HG03175 (cell line): ENCODE measurements around the gene NOPCHAP1.
"Not testable (repeated sequence)": the region's sequence is repeated elsewhere in the genome, so short reads cannot be mapped to it uniquely, and the experiment has no call there.

Experiments used
- ATAC-seq: cut with Tn5 transposase; IDR thresholded peaks from one replicate; pipeline ENCODE4 v1.9.1; 2021; ENCODE audit warnings: mild to moderate bottlenecking, moderate library complexity; ENCODE audit not compliant: unreplicated experiment

Gene NOPCHAP1

GRCh38 chr12:104964167-104964855, 21.8 kb upstream of the NOPCHAP1 start:
- no peak for ATAC-seq

DNA sequence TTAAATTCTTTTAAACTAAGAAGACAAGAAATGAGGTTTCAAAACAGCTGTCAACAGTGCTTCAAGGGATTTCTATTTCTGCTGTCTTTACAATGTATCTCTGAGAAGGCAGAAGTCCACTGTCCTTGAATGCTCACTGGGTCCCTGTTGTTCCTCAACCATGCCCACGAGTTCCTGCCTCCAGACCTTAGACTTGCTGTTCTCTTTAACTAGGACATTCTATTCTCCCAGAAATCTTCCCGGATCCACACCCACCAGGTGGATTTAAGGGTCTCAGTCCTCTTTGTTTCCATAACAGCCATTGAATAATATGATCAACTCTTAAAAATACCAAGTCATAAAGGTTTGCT, 21.3 kb upstream of the NOPCHAP1 start:
- ATAC-seq, result no peak

DNA sequence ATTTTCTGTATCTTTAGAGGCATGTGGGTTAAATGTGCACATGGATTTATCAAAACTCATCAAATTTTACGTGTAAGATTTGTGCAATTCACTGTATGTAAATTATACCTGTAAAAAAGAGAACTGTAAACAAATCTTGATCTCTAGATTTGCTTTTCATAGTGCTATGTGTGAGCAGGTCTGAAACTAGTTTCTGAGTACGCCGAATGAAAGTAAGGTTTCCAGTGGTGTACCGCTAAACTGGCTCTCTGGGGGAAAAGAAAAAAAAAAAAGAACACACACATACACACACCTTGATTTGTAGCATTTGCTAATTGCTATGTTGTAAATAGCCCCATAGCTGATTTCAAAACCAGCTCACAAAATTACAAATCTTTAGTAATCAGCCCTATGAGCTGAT, 19.4 kb upstream of the NOPCHAP1 start:
- ATAC-seq, result peak; percentile 94

- ATAC-seq, result no peak
Observed at GRCh38 chr12:104969343-104969742, 16.8 kb upstream of the NOPCHAP1 start.

GRCh38 chr12:104971306-104971705, 14.8 kb upstream of the NOPCHAP1 start:
- ATAC-seq, result no peak

GRCh38 chr12:104973250-104973649, 12.9 kb upstream of the NOPCHAP1 start:
- no peak for ATAC-seq

DNA sequence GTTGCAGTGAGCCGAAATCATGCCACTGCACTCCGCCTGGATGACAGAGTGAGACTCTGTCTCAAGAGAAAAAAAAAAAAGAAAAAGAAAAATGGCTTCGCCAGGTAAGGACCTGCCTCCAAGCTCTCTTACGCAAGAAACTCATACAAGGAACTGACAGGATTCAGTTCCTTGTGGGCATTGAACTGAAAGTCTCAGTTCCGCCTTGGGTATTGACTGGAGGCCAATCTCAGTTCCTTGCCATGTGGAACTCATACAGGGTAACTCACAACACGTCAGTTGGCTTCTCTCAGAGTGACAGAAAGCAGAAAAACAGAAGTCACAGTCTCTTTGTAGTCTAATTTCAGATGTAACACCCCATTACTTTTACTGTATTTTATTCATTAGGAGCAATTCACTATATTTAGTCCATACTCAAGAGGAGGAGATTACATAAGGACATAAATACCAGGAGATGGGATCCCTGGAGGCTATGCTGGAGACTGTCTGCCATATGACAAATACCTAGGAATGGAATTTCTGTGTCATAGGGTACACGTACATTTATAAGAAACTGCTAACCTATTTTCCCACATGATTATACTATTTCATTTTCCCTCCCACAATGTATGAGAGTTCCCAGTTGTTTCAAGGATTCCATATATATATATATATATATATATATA, 11.4 kb upstream of the NOPCHAP1 start:
- peak; percentile 100 for ATAC-seq

GRCh38 chr12:104975587-104976343, 10.4 kb upstream of the NOPCHAP1 start:
- no peak for ATAC-seq

- no peak for ATAC-seq
Observed at GRCh38 chr12:104976703-104977102, 9.4 kb upstream of the NOPCHAP1 start.

DNA sequence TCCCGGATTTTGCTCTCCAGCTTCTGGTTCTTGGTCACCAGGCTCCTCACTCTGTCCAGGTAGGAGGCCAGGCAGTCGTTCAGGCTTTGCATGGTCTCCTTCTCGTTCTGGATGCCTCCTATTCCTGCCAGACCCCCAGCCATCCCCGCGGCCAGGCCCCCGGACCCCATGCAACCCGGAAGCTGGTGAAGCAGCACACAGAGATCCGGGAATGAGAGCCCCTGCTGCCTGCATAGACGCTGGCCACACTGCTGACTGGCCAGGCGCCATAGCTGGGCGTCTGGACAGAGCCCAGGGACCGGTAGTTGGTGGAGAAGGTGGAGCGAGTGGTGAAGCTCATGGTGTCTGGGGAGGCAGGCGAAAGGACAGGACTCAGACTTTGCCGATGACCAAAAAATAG, 8.4 kb upstream of the NOPCHAP1 start:
- not testable (repeated sequence) for ATAC-seq

DNA sequence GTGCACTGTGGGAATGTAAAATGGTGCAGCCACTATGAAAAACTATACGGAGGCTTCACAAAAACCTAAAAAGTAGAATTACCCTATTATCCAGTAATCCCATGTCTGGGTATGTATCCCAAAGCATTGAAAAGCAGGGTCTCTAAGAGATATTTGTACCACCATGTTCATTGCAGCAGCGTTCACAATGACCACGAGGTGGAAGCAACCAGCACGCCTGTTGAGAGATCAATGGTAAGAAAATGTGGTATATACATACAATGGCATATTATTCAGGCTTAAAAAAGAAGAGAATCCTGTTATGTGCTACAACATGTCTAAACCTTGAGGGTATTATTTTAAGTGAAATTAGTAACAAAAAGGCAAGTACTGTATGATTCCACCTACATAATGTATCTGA, 910 bp upstream of the NOPCHAP1 start:
- ATAC-seq, result no peak

DNA sequence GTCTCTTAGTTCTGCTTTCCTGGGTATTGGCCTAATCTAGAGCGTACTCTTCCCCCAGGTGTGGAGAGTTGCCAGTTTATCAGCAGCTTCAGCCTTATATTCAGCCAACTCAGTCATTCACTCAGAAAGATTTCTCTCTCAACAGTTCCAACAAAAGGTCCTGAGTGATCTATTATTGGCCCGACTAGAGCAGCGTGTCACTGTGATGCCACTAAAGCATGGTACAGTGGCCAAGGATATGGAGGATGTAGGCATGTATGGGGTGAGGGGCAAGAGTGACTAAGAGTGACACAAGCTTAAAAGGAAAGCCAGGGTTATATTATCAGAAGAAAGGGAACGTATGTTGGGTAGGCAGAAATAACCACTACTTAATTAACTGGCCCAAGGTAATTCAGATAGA, 4.8 kb downstream of the NOPCHAP1 start:
- no peak for ATAC-seq

- no peak for ATAC-seq
Observed at GRCh38 chr12:104991565-104992128, 5.5 kb downstream of the NOPCHAP1 start.

DNA sequence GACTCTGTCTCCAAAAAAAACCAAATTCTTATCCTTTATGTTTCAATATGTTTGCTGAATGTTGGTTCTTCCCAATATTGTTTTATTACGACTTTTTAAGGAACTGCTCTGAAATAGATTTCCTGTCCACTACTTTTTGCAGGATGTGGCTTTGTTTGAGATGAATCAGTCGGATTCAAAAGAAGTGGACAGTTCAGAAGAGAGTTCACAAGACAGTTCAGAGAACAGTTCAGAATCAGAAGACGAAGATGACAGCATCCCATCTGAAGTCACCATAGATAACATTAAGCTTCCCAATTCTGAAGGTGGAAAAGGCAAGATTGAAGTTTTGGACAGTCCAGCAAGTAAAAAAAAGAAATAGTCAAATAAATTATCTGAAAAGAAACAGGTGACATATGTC, 8.2 kb downstream of the NOPCHAP1 start:
- no peak for ATAC-seq

- no peak for ATAC-seq
Observed at GRCh38 chr12:104997541-104997940, 11.4 kb downstream of the NOPCHAP1 start.

DNA sequence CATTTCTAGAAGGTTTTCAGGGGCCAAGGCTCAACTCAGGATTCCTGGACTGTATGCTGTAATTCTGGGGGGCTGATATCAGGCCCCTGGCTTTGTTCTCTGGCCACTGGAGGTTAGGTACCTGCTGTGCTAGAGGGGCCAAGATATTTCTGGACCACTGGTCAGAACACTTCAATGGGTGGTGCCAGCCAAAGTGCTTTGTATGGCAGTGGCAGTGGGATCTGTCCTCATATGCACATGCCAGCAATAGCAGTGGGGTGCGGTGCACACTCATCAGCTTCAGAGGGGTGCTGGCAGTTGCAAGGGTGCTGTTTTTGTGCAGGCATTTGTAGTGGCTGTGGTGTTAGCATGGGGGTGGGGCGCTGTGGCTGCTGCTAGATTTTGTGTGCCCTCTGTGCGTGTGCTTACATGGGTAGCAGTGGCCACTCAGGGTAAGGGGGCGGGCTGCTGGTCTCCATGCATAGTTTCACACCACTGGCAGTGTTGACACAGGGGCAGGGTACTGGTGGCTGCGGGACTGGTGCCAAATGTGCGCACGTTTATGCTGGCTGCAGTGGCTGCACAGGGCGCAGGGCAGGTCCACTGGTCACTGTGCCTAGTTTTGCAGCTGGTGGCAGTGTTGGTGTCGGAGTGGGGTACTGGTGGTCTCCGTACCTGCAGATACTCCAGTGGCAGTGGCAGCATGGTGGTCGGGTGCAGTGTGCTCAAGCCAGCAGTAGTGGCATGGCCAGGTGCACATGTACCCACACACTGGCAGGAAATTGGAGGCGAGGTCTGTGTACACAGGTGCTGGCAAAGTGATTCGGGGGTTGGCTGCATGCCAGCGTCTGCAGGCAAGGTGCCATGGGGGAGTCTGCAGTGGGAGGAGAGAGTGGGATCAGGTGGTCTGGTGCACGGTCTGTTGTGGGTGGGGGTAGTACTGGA, 12.6 kb downstream of the NOPCHAP1 start:
- ATAC-seq, result no peak

DNA sequence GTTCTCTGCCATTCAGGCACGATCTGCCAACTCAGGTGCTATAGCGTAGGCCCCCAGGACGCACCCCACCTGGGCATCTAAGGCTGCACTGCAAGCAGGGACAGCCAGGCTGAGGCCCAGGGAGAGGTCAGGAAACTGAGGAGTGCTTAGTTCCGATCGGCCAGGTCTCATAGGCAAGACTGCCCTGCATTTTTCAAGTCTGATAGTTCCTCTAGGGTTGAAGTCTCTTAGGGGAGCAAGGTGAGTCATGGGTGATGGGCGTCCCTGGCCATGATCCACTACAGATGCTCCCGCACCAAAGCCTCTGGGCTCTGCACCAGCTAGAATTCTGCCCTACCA, 13.2 kb downstream of the NOPCHAP1 start:
- no peak for ATAC-seq

- no peak for ATAC-seq
Observed at GRCh38 chr12:105001476-105001875, 15.4 kb downstream of the NOPCHAP1 start.

DNA sequence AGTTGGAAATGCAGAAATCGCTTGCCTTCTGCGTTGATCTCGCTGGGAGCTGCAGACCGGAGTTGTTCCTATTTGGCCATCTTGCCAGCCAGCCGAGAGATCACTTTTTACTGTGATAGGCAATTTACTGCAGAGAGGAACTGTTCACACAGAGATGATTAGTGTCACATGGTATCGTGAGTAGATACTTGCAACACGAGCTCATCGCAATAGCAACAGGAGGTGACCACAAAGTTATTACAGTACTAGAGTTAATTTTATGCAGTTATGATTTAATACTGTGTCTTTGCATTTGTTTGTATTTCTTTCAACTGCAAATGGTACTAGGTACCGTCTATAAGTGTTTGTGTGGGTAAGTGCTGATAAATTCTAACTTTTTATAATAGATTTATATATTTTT, 27.8 kb downstream of the NOPCHAP1 start:
- ATAC-seq, result no peak

DNA sequence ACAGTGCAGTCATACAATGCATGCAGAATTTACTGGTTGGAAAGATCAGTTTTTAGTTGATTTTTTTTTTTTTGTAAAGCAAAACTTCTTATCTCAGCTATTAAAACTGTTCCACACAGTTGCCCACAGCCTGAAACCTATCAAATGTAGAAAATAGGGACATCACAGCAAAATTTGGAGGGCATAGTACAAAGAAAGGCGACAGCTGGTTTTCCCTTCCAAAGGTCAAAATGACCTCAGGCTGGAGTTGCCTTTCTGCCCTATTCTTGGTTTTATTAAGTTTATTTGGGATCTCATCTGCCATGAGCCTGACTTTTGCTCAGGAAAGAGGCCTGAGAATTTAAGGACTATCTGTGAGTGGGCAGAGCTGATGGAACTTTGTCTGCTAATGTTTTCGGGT, 28.5 kb downstream of the NOPCHAP1 start:
- ATAC-seq, result no peak

GRCh38 chr12:105015543-105015942, 29.4 kb downstream of the NOPCHAP1 start:
- no peak for ATAC-seq
